Measurements from ENCODE around the gene EYS. TPM values are rescaled to one million over a fixed set of nuclear protein-coding genes. Genes with fewer than 3 reads are reported as not detected.
"Not testable (repeated sequence)": the region's sequence is repeated elsewhere in the genome, so short reads cannot be mapped to it uniquely, and the experiment has no call there.

The EYS gene
- total RNA-seq, 3 donors from 2014 or later, result 0.16 to 0.61 (median 0.60) TPM

- no peak for ATAC-seq
- Histone ChIP-seq H3K9me3 (no peaks in the 10 kb centered on the region), H3K36me3 (ENCODE audit: low read depth) (no peaks in the 10 kb centered on the region), H3K4me1 (ENCODE audit: low read depth) (no peaks in the 10 kb centered on the region), H3K4me3 (no peak overlapping the region)
- no peak for DNase-seq
- TF ChIP-seq CTCF (IDR thresholded peaks at IDR 0.05), result no peak
- intact Hi-C loops (cut with DNase I, micrococcal nuclease), result no loop called here
These were observed 1709.8 kb downstream of the EYS start for GRCh38 chr6:63997221-63997620.

- H3K9me3 ChIP-seq, result no peaks in the 10 kb centered on the region
- intact Hi-C loops (cut with DNase I, micrococcal nuclease), result no loop called here
- TF ChIP-seq CTCF (IDR thresholded peaks at IDR 0.05), result no peak
- H3K4me3 ChIP-seq, result no peak overlapping the region
- ATAC-seq, result no peak
- H3K36me3 ChIP-seq (ENCODE audit: low read depth), result no peaks in the 10 kb centered on the region
- no peaks in the 10 kb centered on the region for H3K4me1 ChIP-seq (ENCODE audit: low read depth)
- DNase-seq, result no peak
These were observed 1721.8 kb downstream of the EYS start for GRCh38 chr6:63985223-63985622.

GRCh38 chr6:63975699-63976098 lies 1731.3 kb downstream of the EYS start:
- DNase-seq, result no peak
- no peaks in the 10 kb centered on the region for H3K36me3 ChIP-seq (ENCODE audit: low read depth)
- no peaks in the 10 kb centered on the region for H3K4me1 ChIP-seq (ENCODE audit: low read depth)
- intact Hi-C loops (cut with DNase I, micrococcal nuclease), result no loop called here
- no peak for ATAC-seq
- TF ChIP-seq CTCF (IDR thresholded peaks at IDR 0.05), result no peak
- H3K4me3 ChIP-seq, result no peak overlapping the region
- H3K9me3 ChIP-seq, result no peaks in the 10 kb centered on the region

- no peak for DNase-seq
- intact Hi-C loops (cut with DNase I, micrococcal nuclease), result no loop called here
- Histone ChIP-seq H3K4me1 (ENCODE audit: low read depth) (no peaks in the 10 kb centered on the region), H3K36me3 (ENCODE audit: low read depth) (no peaks in the 10 kb centered on the region), H3K4me3 (no peak overlapping the region), H3K9me3 (no peaks in the 10 kb centered on the region)
- no peak for TF ChIP-seq CTCF (IDR thresholded peaks at IDR 0.05)
- ATAC-seq, result no peak
These were observed 1738.4 kb downstream of the EYS start for GRCh38 chr6:63968650-63969049.

GRCh38 chr6:63964366-63964765 lies 1742.7 kb downstream of the EYS start:
- intact Hi-C loops (cut with DNase I, micrococcal nuclease), result no loop called here
- DNase-seq, result no peak
- no peak for TF ChIP-seq CTCF (IDR thresholded peaks at IDR 0.05)
- Histone ChIP-seq H3K36me3 (ENCODE audit: low read depth) (no peaks in the 10 kb centered on the region), H3K4me3 (no peak overlapping the region), H3K4me1 (ENCODE audit: low read depth) (no peaks in the 10 kb centered on the region), H3K9me3 (no peaks in the 10 kb centered on the region)
- no peak for ATAC-seq

GRCh38 chr6:63963769-63964315 lies 1743.2 kb downstream of the EYS start:
- Histone ChIP-seq H3K9me3 (no peaks in the 10 kb centered on the region), H3K36me3 (ENCODE audit: low read depth) (no peaks in the 10 kb centered on the region), H3K4me3 (no peak overlapping the region), H3K4me1 (ENCODE audit: low read depth) (no peaks in the 10 kb centered on the region)
- TF ChIP-seq CTCF (IDR thresholded peaks at IDR 0.05), result no peak
- intact Hi-C loops (cut with DNase I, micrococcal nuclease), result no loop called here
- no peak for ATAC-seq
- no peak for DNase-seq

GRCh38 chr6:63953336-63954021 lies 1753.5 kb downstream of the EYS start:
- H3K4me1 ChIP-seq (ENCODE audit: low read depth); H3K4me3 ChIP-seq; H3K36me3 ChIP-seq (ENCODE audit: low read depth); ATAC-seq; intact Hi-C loops (cut with DNase I, micrococcal nuclease); H3K9me3 ChIP-seq; DNase-seq: not testable (repeated sequence)

All from mucosa of descending colon (tissue), 3 donors.